ENCODE measurements around the gene C17orf67. TPM values are rescaled to one million over a fixed set of nuclear protein-coding genes. Genes with fewer than 3 reads are reported as not detected.

C17orf67 gene
- total and polyA plus RNA-seq, 2 of the 13 experiments (the other 11 are each of a cell fraction or from before 2014, with no cell fraction given): 0.41 to 0.86 TPM

GRCh38 chr17:56845934-56846333, 12.2 kb upstream of the C17orf67 start (continued):
- TF ChIP-seq HMGXB3 (CRISPR knock-in tag; IDR thresholded peaks at IDR 0.05; ENCODE audit: borderline replicate concordance) (no peak), THAP9 (CRISPR knock-in tag; IDR thresholded peaks at IDR 0.05; ENCODE audit: borderline replicate concordance) (no peak), PRPF4 (IDR thresholded peaks at IDR 0.05; ENCODE audit: low read depth, low read length, poor library complexity, severe bottlenecking) (no peak), TFE3 (CRISPR knock-in tag; IDR thresholded peaks at IDR 0.05) (no peak), ZNF484 (CRISPR knock-in tag; IDR thresholded peaks at IDR 0.05; ENCODE audit: borderline replicate concordance, low read depth) (no peak)
